Left renal cortex interstitium (tissue), 4 donors: Measurements from ENCODE around the gene SPDYE4. TPM values are rescaled to one million over a fixed set of nuclear protein-coding genes. Genes with fewer than 3 reads are reported as not detected.
A peak's percentile ranks its signal among the peaks of the same experiment; 100 is the strongest.

ENCODE experiments used
- DNase-seq, 4 donors: peaks; one replicate each; pipeline ENCODE4 v3.0.0-alpha.2; 2013; ENCODE audit warnings: low read depth in 4 of 4, low spot score in 2 of 4, missing footprints in 1 of 4
- polyA plus RNA-seq, 4 donors: library from polyadenylated mRNA; unstranded; fragments of 120-200 nt; gene quantifications; one replicate each; pipeline ENCODE4 v1.2.1, GENCODE V29; 2013; ENCODE audit not compliant: insufficient read length in 4 of 4

The SPDYE4 gene
- polyA plus RNA-seq, 4 donors = 0.43 TPM; not detected in 3

DNA sequence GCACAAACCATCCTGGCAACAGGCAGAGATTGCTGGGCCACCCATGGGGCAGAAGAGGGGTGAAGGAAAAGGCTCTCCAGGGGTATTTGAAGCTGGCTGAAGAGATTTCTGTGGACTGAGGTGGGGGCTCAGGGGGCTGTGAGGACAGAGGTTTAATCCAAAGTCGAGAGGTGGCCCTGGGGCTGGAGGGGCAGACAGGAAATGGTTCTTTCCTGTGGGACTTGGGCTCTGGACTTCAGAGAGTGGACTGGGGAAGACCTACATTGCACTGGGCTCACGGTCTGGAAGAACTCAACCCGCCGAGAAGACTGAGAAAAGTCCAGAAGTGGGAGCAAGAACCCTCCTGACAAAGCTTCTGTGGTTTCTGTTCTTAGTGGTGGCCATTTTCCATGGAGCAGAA lies 16.6 kb downstream of the SPDYE4 start:
- DNase-seq = no peak

DNA sequence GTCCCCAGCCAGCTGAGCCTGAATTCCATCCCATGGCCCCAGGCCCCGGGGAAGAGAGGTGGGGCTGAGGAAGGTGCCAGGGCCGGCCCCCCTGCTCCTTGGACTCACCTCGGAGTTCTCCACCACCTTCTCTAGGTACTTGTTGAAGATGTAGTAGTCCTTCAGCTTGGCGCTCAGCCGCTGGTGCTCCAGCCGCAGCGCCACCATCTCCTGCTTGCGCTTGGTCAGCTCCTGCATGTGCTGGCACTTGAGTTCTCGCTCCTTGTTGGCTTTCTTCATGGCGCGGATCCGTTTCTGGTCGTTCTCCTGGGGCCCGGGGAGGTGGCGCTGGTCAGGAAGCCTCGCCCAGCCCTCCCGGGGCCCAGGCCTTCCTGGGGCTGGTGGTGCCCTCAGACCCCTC lies 17.0 kb downstream of the SPDYE4 start:
- no peak for DNase-seq

DNA sequence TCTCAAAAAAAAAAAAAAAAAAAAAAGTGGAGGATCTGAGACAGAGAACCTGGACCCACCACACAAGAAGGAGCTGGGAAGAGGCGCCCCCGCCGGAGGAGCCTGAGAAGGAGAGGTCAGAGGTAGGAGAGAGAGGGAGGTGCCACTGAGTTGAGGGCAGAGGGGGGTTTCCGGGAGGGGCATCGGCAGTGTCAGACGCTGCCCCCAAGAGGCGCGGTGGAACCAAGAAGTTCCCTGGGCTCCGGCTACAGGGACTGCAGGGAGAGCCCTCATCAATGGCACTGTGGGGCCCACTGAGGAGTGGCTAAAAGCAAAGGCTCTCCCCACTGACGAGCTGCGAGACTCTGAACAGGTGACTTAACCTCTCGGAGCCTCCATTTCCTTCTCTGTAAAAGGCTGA lies 17.9 kb downstream of the SPDYE4 start:
- no peak for DNase-seq

DNA sequence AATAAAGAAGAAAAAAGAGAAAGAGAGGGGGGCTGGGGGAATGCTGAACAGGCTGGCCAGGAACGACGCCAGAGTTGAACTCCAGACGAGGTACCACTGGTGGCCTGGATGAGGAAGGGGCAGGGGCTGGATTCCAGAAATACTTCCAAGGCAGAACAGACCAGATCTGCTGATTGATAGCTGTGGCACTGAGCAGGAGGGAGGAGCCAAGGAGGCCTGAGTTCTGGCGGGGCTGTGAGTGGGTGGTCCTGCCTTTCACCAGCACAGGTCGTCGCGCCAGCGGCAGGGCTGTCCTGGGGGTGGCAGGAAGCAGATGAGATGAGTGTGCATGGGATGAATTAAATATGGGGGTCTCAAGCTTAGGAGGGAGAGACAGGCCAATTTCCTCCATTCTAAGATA lies 19.2 kb downstream of the SPDYE4 start:
- peak in 1 of 4 donors; percentile 35 for DNase-seq

DNA sequence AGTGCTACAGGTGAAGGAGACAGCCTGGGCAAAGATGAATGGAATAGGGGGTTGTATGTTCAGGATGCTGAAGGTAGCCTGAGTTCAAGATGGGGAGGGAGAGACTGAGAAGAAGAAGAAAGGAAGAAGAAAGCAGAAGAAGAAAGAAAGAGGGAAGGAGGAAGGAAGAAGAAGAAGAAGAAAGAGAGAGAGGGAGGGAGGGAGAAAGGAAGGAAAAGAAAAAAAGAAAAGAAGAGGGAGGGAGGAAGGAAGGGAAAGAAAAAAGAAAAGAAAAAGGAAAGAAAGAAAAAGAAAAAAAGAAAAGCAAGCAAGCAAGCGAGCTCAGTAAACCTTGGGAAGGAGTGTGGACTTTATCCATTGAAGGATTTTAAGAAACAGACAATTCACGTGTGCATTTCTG lies 21.6 kb downstream of the SPDYE4 start:
- no peak for DNase-seq

DNA sequence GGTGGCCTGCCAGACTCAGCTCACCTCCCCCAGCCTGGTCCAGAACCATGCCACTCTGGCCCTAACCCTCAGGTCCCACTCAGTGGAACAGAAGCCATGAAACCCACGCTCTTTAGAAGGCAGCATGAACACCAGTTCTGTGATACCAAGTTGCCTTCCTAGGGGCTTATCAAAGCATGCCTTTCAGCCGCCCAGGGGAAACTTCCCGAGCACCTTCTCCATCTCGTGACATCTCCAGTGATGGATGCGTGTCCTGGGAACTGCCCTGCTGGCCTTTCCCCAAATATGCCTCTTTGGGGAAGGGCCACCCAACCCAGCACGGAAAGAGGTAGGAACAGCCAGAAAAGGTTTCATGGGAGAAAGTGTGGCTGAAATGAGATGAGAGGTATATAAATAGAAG lies 22.0 kb downstream of the SPDYE4 start:
- DNase-seq = no peak

DNA sequence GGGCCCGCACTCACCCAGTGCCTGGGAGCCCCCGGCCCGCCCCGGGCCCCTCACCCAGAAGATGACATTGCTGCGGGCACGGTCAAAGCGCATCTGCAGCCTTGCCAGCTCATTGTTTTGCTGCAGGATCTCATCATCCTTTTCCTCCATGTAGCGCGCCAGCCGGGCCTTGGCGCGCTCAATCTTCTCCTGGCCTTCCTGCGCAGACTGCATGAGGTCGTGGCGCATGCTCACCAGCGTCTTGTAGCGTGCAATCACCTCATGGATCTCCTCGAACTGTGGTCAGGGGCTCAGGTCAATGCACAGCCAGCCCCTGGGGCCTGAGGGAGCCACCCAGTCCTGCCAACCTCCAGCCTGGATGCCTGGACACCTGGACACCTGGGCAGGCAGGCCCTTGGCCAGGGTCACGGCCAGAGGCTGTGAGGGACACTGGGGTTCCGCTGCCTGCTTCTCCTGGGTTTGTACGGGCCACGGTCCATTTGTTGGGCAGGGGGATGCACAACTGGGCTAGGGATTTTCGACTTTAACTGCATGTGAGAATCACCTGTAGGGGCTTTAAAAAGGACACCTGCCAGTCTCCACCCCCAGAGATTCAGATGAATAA lies 22.9 kb downstream of the SPDYE4 start:
- DNase-seq = no peak

DNA sequence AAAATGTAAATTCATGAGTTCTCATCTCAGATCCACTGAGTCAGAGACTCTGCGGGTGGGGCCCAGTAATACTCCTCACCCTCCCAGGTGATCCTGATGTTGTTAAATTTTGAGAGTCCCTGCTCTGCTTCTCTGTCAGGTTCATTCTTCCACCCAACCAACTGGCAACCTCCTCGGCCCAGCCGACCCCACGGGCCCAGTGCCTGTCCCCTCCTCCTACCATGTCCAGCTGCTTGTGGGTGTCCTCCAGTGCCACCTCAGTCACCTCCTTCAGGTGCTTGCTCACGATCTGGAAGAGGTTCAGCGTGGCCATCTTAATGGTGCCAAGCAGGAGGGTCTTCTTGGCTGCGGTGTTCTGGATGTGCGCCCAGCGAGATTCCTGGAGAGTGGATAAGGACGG lies 23.5 kb downstream of the SPDYE4 start:
- DNase-seq = no peak

DNA sequence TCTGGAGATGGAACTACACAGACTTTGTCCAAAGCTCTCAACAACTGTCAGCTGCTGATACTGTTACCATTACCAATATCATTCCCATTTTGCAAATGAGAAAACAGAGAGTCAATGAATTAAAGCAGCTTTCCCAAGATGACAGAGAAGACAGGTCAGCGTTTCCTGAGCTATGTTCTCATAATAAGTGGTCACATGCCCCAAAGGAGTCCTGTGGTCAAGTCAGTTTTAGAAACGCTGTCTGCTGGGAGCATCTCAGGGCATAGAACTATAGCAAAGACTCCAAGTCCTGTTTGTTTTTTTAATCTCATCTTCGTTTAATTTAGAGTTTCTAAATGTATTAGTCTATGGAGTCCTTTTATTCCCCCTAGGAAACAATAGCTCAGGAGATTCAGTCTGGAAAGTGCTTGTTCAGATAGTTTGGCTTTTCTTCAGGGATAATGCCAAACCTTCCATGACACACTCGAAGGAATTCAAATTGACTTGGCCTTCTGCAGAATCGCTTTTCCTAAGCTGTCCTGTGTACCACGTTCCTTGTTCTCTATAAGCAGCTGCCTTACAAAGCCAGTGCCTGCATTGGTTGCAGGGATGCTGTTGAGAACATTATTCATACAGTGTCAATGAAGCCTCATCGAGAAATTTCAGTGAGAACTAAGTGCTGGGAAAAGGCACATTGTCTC lies 25.8 kb downstream of the SPDYE4 start:
- no peak for DNase-seq

DNA sequence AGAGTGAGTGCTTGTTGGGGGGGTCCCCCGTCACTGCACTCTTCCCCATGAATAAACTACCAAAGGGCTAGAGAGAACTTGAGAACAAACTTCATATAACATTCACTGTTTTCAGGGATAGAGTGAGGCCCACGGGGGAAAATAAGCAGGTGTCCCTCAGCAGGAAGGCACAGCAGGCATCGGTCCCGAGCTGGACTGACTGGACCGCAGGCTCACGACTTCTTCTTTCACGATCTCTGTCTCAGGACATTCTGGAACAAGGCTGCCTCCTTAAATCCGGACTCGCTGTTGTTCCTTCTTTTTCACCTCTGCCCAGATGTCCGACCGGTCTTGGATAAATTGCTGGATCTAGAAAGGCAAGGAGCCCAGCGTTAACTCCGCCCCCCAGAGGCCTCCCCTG lies 28.5 kb downstream of the SPDYE4 start:
- DNase-seq = no peak

DNA sequence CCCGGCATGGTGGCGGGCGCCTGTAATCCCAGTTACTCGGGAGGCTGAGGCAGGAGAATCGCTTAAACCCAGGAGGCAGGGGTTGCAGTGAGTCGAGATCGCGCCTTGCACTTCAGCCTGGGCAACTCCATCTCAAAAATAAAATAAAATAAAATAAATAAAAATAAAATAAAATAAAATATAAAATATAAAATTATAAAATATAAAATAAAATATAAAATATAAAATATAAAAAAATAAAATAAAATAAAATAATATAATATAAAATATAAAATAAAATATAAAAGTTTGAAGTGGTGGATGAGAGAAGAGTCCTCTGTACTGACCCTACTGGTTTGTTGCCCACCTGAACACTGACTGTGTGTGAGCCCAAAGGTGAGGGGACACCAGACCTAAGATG lies 28.9 kb downstream of the SPDYE4 start:
- no peak for DNase-seq

DNA sequence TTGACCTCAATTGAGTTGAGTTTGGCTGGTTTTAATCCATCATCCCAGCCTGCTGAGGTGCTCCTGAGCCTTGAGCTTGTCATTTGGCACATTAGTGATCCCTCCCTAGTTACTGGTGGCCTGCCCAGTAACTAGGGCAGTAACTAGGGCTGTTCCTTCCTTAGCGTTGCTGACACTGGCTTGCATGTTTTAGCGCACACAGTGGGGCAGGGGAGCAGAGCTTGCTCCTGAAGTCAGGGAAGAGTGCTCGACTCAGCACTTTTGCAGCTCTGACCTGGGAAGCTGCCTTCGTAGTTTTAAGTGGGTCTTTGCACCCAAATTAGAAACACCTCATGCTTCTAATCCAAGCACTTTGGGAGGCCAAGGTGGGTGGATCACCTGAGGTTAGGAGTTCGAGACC lies 29.4 kb downstream of the SPDYE4 start:
- no peak for DNase-seq

DNA sequence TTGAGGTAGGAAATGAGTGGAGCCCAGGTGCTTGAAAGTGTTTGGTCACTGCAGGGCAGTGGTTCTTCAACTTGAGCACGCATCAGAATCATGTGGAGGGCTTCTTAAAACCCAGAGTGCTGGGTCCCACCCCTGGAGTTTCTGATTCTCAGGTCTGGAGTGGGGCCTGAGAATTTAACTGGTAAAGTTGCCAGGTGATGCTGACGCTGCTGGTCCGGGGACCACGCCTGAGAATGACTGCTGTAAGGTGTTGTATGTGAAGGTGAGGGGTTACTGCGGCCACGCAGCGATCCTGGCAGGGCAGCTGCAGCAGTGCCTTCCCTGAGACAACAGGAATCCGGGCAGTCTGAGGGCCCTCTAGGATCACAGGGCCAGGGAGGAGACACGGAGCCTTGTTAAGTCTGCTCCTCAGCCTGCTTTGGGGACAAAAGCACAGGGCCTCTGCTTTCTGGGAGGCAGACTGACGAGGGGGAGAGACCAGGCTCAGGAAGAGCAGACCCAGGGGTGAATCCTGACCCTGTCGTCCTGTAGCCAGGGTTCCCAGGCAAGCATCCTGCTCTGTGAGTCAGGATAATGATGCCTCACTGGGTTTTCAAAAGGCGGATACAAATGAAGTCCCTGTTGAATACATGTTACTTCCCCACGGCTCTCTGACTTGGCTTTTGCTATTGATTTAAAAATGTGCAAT lies 30.0 kb downstream of the SPDYE4 start:
- DNase-seq = no peak

DNA sequence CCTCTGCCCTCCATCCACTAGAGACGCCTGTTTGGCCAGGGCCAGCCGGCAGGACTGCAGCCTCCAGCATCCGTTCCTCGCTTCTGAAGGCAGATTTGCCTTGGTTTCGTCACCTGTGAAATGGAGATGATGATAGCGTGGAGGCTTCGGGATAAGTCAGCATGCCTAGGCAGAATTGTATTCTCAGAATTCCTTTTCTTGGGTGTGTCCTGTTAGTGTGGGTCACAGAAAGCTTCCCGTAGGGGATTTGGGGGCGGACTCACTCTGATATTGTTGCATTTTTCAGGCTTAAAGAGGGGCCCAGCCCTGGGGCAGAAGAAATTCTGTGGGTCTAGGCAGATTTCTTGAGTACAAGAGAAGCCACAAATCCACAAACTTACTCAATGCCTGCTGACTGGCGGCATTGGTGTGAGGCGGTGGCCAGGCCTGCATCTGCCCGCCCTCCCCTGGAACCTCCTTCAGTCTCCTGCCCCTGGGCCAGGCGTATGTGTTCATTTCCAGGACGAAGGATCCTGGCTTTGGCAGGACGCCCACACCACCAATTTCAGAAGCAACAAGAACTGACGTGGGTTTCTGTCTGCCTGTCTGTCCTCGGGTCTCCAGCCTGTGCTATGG lies 31.3 kb downstream of the SPDYE4 start:
- no peak for DNase-seq

DNA sequence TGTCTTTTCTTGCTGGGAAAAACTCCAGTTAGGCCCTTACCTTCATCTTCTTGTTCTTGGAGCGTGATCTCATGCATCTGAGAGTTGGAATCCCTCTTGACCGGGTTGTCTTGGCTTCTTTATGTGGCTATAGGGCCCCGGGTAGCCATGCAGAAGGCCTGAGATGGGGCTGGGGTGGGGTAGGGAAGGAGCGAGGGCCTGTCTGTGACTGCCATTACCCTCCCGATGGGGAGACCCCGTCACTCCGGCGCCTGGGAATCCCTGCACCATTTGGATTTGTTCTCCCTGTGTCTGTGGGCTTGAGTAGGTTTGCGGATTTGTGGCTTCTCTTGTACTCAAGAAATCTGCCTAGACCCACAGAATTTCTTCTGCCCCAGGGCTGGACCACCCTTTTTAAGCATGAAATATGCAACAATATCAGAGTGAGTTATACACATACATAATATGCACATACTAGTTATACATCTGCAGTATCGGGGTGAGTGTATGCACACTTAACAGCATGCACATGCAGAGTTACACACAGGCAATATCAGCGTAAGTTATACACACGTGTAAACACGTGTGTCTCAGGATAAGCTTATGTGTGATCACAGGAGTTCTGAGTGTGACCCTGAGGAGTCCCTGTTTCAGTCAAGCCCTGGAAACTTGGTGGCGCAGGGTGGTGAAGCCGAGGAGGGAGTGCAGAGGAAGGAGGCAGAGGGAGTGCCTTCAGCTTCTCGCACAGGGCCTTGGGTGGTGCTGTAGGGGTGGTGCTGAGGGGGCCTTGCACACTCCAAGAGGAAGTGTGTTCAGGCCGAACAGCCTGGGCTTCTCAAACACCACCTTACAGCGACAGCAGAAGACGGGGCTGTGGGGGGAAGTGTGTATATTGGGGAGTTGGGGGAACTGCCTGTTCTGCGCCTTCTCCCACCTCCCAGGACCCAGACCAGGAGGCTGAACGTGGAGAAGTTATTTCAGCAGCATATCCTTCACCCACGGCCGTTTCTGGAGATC lies 32.2 kb downstream of the SPDYE4 start:
- no peak for DNase-seq

DNA sequence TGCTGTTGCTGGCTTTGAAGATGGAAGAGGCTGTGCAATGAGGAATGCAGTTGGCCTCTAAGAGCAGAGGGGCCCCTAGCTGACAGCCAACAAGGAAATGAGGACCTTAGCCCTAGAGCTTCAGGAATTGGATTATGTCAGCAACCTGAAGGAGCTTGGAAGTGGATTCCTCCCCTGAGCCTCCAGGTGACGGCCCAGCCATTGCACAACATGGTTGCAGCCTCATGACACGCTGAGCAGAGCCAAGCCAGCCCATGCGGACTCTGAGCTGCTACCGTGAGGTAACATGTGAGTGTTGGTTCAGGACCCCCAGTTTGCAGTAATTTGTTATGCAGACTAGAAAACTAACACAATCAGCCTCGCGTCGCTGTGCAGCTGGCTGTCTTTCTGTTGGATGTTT lies 33.9 kb downstream of the SPDYE4 start:
- DNase-seq = no peak

DNA sequence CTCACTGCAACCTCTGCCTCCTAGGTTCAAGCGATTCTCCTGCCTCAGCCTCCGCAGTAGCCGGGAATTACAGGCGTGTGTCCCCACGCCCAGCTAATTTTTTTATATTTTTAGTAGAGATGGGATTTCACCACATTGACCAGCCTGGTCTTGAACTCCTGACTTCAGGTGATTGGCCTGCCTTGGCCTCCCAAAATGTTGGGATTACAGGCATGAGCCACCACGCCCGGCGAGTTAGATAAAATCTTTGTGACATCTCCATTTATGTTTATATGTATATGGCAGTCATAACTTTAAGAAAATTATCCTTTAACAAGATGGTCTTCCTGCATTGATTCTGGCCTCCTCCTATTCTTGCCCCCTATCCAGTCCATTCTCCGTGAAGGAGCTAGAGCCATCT lies 37.8 kb downstream of the SPDYE4 start:
- DNase-seq = no peak

DNA sequence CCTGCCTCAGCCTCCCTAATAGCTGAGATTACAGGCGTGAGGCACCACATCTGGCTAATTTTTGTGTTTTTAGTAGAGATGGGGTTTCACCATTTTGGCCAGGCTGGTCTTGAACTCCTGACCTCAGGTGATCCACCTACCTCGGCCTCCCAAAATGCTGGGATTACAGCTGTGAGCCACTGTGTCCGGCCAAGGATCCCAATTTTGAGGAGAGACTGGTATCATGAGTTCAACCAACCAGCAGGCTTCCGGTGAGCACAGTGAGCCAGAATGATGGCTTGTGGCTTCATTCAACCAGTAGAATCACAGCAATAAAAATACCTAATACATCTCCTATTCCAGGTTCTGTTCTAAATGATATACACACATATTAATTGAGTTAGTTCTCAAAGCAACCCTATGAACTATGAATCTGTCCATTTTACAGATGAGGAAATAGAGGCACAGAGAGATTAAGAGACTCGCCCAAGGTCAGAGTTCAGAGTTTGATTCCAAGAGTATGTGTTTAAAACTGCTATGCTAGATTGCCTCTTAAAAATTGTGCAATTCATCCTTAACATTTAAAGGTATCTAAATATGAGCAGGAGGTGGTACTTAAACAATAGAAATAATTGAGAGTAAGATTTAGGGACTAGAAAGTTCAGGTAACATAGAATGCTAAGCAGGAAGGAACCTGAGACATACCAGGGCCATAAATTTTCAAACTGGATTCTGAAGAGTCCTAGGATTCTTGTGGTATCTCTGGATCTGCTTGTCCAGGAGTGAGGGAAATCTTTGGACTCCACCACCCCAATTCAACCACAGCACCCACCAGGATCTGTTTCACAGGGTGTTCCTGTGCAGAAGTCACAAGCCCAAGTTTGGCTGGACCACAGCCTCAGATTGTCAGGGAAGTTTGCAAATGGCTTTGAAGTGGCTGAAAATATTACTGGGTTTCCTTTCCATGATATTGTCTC lies 38.8 kb downstream of the SPDYE4 start:
- no peak for DNase-seq

DNA sequence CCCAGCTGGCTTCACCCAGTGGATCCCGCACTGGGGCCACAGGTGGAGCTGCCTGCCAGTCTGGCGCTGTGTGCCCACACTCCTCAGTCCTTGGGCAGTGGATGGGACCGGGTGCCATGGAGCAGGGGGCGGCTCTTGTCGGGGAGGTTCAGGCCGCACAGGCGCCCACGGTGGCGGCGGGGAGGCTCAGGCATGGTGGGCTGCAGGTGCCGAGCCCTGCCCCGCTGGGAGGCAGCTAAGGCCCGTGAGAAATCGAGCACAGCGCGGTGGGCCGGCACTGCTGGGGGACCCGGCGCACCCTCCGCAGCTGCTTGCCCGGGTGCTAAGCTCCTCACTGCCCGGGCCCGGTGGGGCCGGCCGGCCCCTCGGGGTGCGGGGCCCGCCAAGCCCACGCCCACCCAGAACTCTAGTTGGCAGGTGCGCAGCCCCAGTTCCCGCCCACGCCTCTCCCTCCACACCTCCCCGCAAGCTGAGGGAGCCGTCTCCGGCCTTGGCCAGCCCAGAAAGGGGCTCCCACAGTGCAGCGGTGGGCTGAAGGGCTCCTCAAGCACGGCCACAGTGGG lies 40.3 kb downstream of the SPDYE4 start:
- DNase-seq = no peak
